Epidermal melanocyte (primary cell): ENCODE measurements around the gene SPINDOC.

Source experiments
- DNase-seq: peaks from one replicate; pipeline ENCODE4 v3.0.0; 2011; ENCODE audit warnings: low spot score; ENCODE audit not compliant: insufficient read length

SPINDOC gene

DNA sequence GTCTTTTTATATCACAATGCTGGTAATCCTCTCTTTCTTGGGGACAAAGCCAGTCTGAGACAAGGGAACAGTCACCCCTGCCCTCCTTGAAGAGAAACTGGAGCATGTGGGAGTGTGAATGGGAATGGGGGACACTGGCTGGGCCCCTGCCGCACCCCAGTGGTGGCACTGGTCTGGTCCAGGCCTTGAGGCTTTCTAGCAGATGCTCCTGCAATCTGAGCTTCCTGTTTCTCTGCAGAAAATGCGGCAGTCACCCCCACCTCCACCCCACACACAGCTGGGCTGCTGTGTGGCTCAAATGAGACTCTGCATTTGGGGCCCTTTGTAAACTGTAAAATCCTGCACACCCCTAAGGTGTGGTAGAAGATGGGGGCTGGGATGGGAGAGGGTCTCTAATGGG lies 19.1 kb downstream of the SPINDOC start:
- DNase-seq: no peak

DNA sequence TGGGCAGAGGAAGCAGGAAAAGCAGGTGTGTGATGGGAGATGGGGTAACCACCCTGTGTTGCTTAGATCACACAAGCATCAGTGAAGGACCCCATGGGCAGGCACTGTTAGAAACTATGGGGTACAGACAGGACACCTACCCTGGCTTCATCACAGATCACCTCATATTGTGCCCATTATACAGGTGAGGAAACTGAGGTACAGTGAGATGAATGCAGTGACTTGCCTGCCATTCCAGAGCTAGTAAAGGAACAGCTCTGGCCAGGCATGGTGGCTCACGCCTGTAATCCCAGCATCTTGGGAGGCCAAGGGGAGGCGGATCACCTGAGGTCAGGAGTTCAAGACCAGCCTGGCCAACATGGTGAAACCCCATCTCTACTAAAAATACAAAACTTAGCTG lies 19.8 kb downstream of the SPINDOC start:
- DNase-seq: no peak

DNA sequence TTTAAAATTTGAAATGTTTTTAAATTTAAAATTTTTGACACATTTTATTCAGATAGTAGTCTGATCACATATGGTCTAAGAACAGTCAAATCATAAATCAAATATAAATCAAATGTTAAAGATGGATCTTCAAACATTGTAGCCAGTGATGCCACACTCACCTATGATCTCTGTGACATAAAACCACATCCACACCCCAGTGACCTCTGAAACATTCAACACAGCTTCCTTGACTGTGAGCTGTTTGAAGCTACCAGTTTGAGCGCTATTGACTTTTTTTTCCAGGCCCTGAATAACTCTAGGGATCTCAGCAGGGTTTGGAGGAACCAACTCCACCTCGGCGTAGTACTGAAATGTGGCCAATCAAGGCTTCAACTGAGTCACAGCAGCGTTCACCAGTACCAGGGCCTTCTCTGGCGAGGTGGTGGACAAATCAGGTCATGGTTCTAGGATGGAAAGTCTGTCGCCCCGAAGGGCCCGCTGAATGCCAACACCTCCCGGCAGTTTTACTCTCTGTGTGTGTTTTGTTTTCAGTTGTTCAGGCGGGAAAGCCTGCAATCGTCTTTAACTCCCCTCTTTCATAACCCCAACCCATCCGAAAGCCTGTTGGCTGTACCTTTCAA lies 21.4 kb downstream of the SPINDOC start:
- DNase-seq: no peak

GRCh38 chr11:63835158-63835545 lies 21.9 kb downstream of the SPINDOC start:
- no peak for DNase-seq

DNA sequence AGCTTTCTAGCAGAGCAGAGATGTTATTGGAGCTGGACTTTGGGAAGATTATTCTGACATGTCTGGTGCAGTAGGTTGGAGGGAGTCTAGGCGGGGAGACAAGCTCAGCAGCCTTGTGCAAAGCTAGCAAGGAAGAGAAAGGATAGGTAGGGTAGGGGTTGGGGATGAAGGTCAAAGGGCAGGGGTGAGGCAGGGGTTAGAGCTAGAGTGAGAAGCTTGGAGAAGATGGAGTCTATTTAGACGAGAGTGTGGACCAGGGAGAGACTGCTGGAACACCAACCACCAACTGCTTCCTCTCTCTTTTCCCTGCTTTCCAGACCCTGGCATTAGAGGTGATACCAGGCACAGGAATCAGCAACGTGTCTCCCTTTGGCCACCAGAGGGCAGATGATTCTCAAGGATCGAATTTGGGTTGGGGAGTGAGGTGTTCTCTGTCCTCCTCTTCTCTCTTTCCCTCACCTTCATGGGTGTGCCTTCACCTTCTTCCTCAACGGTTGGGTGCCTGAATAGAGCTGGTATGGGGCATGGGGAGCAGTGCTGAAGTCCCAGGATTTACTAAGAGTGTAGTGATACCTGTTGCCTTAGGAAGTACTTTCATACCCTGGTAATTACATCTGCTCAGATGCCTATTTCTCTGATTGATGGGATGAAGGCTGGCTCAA lies 23.9 kb downstream of the SPINDOC start:
- peak; percentile 90 for DNase-seq

DNA sequence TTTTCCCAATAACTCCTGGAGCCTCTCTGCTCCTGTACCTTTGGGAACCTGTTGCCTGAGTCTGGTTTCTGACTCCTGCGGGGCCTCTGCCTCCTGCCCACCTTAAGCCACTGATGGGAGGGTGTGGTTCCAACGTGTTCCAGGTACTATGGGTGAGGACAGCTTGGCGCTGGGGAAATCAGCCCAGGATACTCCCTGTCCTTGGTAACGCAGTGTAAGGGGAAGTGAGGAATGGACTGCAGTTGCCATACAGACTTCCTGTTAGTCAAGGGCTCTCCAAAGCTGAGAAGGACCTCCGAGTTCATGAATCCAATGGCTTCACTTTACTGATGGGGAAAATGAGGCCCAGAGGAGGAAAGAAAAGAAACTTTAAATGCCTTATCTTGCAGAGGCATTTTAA lies 24.5 kb downstream of the SPINDOC start:
- no peak for DNase-seq

GRCh38 chr11:63838150-63838677 lies 25.0 kb downstream of the SPINDOC start:
- no peak for DNase-seq

DNA sequence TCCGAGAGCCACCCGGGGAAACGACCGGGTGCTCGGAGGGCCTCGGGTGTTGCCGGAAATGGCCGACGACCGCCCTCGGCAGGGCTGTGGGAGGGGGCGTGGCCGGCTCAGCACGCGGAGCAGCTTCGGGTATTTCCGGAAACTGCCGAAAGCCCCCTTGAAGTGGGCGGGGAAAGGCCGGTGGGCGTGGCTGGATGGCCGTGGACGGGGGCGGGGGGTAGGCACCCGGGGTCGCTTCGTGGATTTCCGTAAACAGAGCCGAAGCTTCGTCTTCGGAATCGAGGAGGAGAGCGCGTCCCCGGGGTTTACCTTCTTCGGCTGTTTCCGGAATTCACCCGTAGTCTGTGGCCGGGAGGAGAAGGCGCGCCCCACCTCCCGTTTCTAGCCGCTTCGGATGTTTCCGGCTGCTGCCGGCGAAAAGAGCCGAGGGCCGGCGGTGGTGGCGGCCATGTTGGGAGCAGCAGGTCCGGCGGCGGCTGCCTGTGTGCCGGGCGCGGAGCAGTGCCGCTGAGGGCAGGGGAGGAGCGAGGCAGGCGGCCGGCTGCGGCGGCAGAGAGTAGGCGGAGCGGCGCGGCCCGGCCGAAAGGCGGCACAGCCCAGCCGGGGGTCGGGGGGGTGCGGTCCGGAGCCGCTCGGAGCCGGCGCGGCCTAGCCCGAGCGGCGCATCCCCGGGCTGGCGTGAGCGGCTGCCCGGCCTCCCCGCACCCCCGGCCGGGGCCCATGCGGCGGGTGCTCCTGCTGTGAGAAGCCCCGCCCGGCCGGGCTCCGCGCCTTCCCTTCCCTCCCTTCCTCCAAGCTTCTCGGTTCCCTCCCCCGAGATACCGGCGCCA lies 25.6 kb downstream of the SPINDOC start, which contains the start of gene MARK2:
TSS of gene MARK2 (plus strand) at position 433 of the 830 bp plus-strand sequence. CDS start at position 830, 397 bp downstream.
- peak; percentile 79 for DNase-seq

DNA sequence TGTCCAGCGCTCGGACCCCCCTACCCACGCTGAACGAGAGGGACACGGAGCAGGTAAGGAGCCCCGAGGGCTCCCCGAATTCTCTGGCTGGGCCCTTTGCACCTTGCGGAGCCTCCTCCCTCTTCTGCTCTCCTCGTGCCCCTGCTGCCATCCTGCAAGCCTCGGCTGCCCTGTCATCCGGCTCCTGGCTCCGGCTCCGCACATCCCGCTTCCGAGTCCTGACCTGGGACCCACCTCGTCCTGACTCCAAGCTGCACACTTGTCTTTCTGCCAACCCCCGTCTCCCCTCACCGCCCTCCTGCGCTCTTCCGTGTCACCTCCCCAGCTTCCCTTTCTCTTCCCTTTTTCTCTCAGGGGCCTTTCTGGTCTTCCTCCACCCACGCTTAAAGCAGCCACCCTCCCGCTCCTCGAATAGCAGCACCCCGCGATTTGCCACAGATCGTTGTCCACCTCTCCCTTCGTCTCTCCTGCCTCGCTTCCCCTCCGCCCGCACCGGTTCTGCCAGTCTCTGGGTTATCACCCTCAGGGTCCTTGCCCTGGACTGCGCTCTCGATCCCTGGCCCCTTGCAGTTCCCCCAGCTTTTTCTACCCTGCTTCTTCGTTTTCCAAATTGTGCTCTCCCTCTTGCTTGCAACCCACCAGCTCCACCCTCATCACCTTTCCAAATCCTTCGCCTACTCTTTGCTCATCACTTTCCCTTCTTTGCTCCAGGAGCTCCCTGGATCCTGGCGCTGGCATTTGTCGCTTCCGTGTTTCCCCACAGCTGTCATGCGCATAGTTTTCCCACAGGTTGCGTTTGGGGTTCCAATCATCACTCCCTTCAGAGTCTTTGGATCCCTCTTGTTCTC lies 26.5 kb downstream of the SPINDOC start:
- DNase-seq: no peak

- DNase-seq: no peak
Observed at GRCh38 chr11:63840356-63841060, 27.3 kb downstream of the SPINDOC start.

DNA sequence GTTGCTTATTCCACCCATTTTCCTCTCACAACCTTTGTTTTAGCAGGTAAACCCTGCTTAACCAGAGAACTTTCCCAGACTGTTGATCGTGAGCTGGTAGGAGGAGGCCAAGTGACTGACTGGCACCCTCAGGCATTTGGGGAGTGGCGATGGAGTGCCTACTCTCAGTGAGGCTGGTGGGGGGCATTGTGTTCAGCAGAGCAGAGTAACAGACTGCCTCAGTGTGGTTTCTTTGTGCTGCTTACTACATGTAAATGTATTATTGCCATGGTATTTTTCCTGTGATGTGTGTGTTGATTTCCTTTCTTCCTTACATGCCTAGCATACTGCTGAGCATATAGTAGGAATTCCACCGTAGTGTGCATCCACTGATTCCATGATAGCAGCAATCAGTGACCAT lies 28.3 kb downstream of the SPINDOC start:
- no peak for DNase-seq

DNA sequence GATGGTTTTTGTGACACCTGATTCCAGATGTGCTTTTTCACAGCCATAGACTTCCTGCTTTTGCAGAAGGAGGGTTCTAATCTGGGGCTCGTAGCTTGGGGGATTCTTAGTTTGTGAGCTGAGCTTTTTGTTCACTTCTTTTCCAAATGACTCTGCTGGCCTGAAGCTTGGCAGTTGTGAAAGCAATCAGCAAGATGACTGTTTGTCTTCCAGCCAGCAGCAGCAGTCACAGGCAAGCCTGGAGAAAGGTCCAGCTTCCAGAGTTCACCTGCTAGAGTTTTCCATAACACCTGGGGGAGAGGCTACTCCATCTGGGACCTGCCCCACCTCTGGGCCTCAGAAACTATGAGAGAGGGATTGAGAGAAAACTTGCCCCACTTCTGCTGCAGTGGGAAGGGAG lies 29.8 kb downstream of the SPINDOC start:
- DNase-seq: no peak

- no peak for DNase-seq
Observed at GRCh38 chr11:63844836-63845235, 31.6 kb downstream of the SPINDOC start.

GRCh38 chr11:63845303-63845702 lies 32.0 kb downstream of the SPINDOC start:
- DNase-seq: no peak

GRCh38 chr11:63845911-63846310 lies 32.7 kb downstream of the SPINDOC start:
- DNase-seq: no peak

DNA sequence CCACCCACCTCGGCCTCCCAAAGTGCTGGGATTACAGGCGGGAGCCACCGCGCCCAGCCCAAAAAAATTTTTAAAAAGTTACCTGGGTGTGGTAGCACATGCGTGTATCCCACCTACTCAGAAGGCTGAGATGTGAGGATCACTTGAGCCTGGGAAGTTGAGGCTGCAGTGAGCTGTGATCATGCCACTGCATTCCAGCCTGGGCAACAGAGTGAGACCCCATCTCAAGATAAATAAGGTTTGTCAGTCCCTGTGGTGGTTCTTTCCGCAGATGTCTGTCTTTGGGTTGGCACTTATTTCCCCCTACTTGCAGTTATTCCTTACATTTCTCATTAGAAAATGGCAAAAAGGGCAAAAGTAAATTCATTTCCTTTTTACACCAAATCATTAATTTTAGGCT lies 33.6 kb downstream of the SPINDOC start:
- no peak for DNase-seq

DNA sequence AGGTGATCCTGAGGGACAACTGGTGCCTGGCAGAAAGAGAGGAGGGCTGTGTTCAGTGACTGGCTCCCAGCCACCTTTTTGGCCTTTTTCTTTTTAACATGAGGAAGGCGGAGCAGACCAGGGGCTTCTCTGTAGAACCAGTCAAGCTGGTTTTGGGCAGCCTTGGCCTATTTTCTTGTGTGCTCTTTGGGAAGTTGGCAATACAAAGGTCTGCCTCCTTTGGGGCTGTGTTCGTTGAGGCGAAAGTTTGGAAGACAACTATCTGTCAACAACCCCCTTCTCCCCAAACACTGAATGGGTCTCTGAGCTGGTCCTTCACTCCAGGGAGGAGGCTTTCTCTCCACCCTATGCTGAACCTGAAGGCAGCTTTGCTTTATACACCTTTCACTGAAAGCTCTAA lies 34.1 kb downstream of the SPINDOC start:
- DNase-seq: no peak

- no peak for DNase-seq
Observed at GRCh38 chr11:63849691-63850090, 36.4 kb downstream of the SPINDOC start.

DNA sequence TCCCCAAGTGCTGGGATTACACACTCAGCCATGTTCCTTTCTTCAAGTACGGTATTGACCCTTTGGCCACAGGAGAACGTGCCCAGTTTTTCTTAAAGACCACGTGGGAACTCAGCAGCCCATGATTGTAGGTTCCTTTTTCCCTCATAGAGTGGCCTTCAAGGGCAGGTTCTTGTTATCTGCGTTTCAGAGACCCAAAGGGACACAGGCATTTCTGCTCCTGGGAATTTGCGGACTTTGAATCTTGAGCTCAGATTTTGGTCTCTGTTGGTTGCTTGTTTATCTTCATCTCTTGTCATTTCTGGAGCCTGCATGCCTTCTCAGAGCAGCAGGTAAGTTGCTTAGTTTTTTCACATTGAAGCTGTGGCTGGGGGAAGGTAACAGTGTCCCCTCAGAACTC lies 37.7 kb downstream of the SPINDOC start:
- no peak for DNase-seq

GRCh38 chr11:63851364-63851763 lies 38.1 kb downstream of the SPINDOC start:
- DNase-seq: no peak

GRCh38 chr11:63853476-63853875 lies 40.2 kb downstream of the SPINDOC start:
- DNase-seq: no peak
